ENCODE results near the gene MXRA8.
A peak's percentile ranks its signal among the peaks of the same experiment; 100 is the strongest.

The MXRA8 gene

GRCh38 chr1:1381294-1381693 lies 22.9 kb upstream of the MXRA8 start:
- Histone ChIP-seq H3K36me3 (peaks cover 13% of the 10 kb centered on the region), H3K9me3 (no peaks in the 10 kb centered on the region), H3K4me1 (no peaks in the 10 kb centered on the region), H3K27me3 (no peaks in the 10 kb centered on the region), H3K4me3 (ENCODE audit: low read depth, low read length) (no peak overlapping the region)
- no peak for DNase-seq
- TF ChIP-seq CTCF (IDR thresholded peaks at IDR 0.05; ENCODE audit: low read depth, low read length) = no peak

GRCh38 chr1:1380860-1381259 lies 22.5 kb upstream of the MXRA8 start:
- H3K27me3 ChIP-seq = no peaks in the 10 kb centered on the region
- TF ChIP-seq CTCF (IDR thresholded peaks at IDR 0.05; ENCODE audit: low read depth, low read length) = no peak
- no peak for DNase-seq
- H3K4me1 ChIP-seq = no peaks in the 10 kb centered on the region
- peaks cover 9% of the 10 kb centered on the region for H3K36me3 ChIP-seq
- no peak overlapping the region for H3K4me3 ChIP-seq (ENCODE audit: low read depth, low read length)
- H3K9me3 ChIP-seq = no peaks in the 10 kb centered on the region

- Histone ChIP-seq H3K4me3 (ENCODE audit: low read depth, low read length) (no peak overlapping the region), H3K9me3 (no peaks in the 10 kb centered on the region), H3K27me3 (no peaks in the 10 kb centered on the region), H3K4me1 (no peaks in the 10 kb centered on the region; the same call in 1 of the 2 replicates), H3K36me3 (peaks cover 15% of the 10 kb centered on the region)
- DNase-seq = no peak
- no peak for TF ChIP-seq CTCF (IDR thresholded peaks at IDR 0.05; ENCODE audit: low read depth, low read length)
Measured at GRCh38 chr1:1377540-1378205, 19.3 kb upstream of the MXRA8 start.

- DNase-seq = no peak
- Histone ChIP-seq H3K36me3 (peaks cover 24% of the 10 kb centered on the region), H3K4me3 (ENCODE audit: low read depth, low read length) (no peak overlapping the region)
Measured at GRCh38 chr1:1376551-1377226, 18.3 kb upstream of the MXRA8 start.

GRCh38 chr1:1374929-1375662 lies 16.7 kb upstream of the MXRA8 start, which contains the start of gene AURKAIP1:
TSS of gene AURKAIP1 (minus strand) at chr1:1375207. CDS start at chr1:1374756, 451 bp downstream.
- peak; percentile 46 for TF ChIP-seq CTCF (IDR thresholded peaks at IDR 0.05; ENCODE audit: low read depth, low read length)
- Histone ChIP-seq H3K4me1 (peaks cover 3% of the 10 kb centered on the region; the same call in 1 of the 2 replicates), H3K27me3 (no peaks in the 10 kb centered on the region), H3K4me3 (ENCODE audit: low read depth, low read length) (peak within 1 kb of the TSS; percentile 82), H3K9me3 (no peaks in the 10 kb centered on the region), H3K36me3 (peaks cover 28% of the 10 kb centered on the region)
- peak; percentile 99 for DNase-seq

More at GRCh38 chr1:1376551-1377226, 18.3 kb upstream of the MXRA8 start:
- TF ChIP-seq CTCF (IDR thresholded peaks at IDR 0.05; ENCODE audit: low read depth, low read length) = no peak
- peaks cover 2% of the 10 kb centered on the region; the same call in 1 of the 2 replicates for H3K4me1 ChIP-seq
- no peaks in the 10 kb centered on the region for H3K27me3 ChIP-seq
- H3K9me3 ChIP-seq = no peaks in the 10 kb centered on the region

All from BE2C (cell line).